PFSK-1 (cell line): ENCODE results near the gene MUC5AC.

Experiments
- FOXP2 ChIP-seq: optimal IDR thresholded peaks from 2 replicates; pipeline ENCODE3; 2011; ENCODE audit warnings: borderline replicate concordance, control low read depth, inconsistent platforms; ENCODE audit not compliant: insufficient read depth; ENCODE audit errors: extremely low read length, extremely low read depth
- POLR2AphosphoS5 ChIP-seq: IDR thresholded peaks from 2 replicates; pipeline ENCODE4 v1.6.1; 2012; ENCODE audit warnings: low read depth, mild to moderate bottlenecking, control low read depth, low read length, moderate library complexity
- SIN3A ChIP-seq: IDR thresholded peaks from 2 replicates; pipeline ENCODE4 v1.6.1; 2012; ENCODE audit warnings: mild to moderate bottlenecking, low read length, moderate library complexity, borderline replicate concordance; ENCODE audit not compliant: insufficient read depth
- TAF1 ChIP-seq: IDR thresholded peaks from 2 replicates; pipeline ENCODE4 v1.6.1; 2012; ENCODE audit warnings: low read length, control low read depth, borderline replicate concordance; ENCODE audit not compliant: insufficient read depth
- TF ChIP-seq, protein P1 (sequence below), 2 experiments: IDR thresholded peaks; 2 replicates each; pipeline versions ENCODE4 v1.6.1 to v1.8.0; 2011 to 2012; ENCODE audit warnings: low read depth in 2 of 2, low read length in 2 of 2, control low read depth in 1 of 2, inconsistent platforms in 1 of 2, mild to moderate bottlenecking in 1 of 2, moderate library complexity in 1 of 2; ENCODE audit not compliant: insufficient read depth in 1 of 2

The MUC5AC gene

DNA sequence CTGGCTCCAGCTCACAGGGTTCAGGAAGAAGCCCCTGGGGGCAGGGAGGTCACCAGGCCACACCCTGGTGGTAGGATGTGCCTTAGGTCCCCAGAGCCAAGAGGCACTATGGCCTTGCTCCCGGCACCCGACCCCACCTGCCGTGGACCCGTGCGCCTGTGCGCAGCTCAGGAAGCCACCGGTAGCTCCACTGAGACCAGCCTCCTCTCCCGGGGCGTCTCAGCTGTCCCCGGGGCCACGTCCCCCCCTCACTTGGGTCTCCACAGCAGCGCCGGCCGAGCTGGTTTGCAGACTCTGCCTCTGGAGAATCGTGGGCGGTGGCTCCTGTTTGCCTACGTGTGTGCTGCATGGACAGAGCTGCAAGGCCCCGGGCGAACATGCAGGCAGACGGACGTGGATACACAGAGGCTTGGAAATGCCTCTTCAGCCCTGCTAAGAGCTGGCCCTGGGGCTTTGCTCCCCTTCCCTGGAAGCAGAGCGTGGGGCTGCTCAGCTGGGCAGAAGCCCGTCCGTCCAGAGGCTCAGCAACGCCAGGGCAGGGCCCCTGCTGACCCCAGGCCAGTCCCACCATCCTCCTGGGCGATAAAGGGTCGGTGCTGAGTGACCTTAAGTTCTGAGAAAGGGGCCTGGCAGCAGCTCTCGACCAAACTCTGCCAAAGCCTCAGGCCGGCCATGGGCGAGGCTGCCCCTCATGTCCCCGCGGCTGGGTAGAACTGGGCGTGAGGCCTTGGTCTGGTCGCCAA, 49.8 kb downstream of the MUC5AC start:
- TF ChIP-seq SIN3A (no peak), TAF1 (no peak), POLR2AphosphoS5 (no peak), FOXP2 (no peak)
- TF ChIP-seq, protein P1, sequence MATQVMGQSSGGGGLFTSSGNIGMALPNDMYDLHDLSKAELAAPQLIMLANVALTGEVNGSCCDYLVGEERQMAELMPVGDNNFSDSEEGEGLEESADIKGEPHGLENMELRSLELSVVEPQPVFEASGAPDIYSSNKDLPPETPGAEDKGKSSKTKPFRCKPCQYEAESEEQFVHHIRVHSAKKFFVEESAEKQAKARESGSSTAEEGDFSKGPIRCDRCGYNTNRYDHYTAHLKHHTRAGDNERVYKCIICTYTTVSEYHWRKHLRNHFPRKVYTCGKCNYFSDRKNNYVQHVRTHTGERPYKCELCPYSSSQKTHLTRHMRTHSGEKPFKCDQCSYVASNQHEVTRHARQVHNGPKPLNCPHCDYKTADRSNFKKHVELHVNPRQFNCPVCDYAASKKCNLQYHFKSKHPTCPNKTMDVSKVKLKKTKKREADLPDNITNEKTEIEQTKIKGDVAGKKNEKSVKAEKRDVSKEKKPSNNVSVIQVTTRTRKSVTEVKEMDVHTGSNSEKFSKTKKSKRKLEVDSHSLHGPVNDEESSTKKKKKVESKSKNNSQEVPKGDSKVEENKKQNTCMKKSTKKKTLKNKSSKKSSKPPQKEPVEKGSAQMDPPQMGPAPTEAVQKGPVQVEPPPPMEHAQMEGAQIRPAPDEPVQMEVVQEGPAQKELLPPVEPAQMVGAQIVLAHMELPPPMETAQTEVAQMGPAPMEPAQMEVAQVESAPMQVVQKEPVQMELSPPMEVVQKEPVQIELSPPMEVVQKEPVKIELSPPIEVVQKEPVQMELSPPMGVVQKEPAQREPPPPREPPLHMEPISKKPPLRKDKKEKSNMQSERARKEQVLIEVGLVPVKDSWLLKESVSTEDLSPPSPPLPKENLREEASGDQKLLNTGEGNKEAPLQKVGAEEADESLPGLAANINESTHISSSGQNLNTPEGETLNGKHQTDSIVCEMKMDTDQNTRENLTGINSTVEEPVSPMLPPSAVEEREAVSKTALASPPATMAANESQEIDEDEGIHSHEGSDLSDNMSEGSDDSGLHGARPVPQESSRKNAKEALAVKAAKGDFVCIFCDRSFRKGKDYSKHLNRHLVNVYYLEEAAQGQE (IDR thresholded peaks at IDR 0.05; ENCODE audit: insufficient read depth in 1 of 2, low read depth in 2 of 2, low read length in 2 of 2): no peak

DNA sequence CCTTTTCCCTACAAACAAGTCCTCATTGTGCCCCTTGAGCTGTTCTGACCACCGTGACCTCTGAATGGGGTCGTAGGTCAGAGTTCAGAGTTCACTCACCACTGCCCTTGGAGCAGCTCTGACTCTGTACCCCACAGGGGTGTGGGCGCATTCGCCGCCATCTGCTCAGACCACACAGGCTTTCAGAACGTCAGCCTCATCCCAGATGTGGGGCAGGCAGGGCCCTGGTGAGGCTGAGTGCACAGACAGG, 50.3 kb downstream of the MUC5AC start:
- TF ChIP-seq TAF1 (no peak), POLR2AphosphoS5 (no peak), SIN3A (no peak), FOXP2 (no peak)
- TF ChIP-seq, protein P1 (IDR thresholded peaks at IDR 0.05; ENCODE audit: insufficient read depth in 1 of 2, low read depth in 2 of 2, low read length in 2 of 2): no peak

DNA sequence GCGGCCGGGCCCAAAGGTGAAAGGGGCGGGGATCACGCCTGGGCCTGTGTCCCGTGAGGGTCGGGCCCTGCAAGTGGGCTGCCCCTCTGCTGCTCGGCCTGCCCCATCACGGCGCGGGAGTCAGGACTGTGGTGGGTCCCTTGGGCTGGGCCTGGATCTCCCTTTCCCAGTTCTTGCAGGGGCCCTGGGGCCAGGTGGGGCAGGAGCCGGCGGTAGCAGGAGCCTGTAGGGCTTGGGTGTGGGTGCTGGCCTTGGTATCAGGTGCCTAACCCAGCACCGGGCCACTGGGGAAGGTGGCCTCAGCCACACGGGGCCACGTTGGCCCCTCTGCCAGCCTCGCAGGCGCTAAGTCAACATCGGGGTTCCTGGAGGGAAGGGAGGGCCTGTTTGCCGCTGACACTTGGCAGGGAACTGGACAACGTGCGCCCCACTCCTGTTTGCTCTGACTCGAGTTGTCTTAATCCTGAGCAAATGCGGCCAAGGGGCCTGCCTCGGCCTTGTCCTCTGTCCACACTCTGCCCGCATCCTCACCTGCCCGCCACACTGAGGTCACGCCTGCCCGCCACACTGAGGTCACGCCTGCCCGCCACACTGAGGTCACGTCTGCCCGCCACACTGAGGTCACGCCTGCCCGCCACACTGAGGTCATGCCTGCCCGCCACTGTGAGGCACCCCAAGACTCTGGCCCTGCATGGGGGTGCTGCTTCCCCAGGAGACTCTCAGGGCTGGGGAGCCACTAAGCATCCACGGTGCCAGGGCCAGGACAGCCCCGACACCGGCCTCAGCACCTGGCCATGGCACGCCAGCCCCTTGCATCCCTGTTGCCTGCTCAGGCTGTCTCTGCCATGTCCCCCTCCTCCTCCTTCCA, 50.9 kb downstream of the MUC5AC start:
- TF ChIP-seq, protein P1 (IDR thresholded peaks at IDR 0.05; ENCODE audit: insufficient read depth in 1 of 2, low read depth in 2 of 2, low read length in 2 of 2): no peak
- no peak for TF ChIP-seq SIN3A
- no peak for TF ChIP-seq TAF1
- no peak for TF ChIP-seq FOXP2
- TF ChIP-seq POLR2AphosphoS5: no peak

DNA sequence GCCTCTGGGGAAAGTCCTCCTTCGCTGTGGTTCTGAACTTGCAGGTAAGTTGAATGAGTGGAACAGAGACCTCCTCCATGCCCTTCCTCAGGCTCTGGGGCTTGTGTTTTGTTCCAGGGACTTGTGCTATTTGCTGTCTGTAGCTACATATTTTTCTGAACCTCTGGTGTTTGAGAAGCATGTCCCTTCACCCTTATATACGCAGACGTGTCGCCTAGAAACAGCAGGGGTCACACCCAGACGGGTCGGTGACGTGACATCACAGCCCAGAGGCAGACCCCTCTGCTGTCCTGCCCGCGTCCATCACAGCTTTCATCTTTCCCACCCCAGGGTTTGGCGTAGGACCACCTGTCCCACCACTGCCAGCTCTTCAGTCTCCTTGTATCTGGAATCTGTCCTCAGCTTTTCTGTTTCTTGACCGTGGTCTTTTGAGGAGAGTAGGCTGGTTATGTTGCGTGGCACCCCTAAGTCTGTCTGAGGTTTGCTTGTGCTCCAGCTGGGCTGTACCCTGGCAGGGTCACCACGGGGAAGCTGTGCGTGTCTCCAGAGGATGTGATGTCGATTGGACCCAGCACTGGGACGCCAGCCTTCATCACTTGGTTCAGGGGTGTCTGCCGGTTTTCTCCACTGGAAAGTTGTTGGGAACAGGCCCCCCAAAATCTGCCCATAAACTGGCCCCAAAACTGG, 51.8 kb downstream of the MUC5AC start:
- TF ChIP-seq SIN3A (no peak), FOXP2 (no peak), TAF1 (no peak), POLR2AphosphoS5 (no peak)
- TF ChIP-seq, protein P1 (IDR thresholded peaks at IDR 0.05; ENCODE audit: insufficient read depth in 1 of 2, low read depth in 2 of 2, low read length in 2 of 2): no peak
